ENCODE results near the gene TRAPPC2L. TPM values are rescaled to one million over a fixed set of nuclear protein-coding genes. Genes with fewer than 3 reads are reported as not detected.

TRAPPC2L gene
- total RNA-seq, 1 experiment from 2014 or later: 82.0 TPM

DNA sequence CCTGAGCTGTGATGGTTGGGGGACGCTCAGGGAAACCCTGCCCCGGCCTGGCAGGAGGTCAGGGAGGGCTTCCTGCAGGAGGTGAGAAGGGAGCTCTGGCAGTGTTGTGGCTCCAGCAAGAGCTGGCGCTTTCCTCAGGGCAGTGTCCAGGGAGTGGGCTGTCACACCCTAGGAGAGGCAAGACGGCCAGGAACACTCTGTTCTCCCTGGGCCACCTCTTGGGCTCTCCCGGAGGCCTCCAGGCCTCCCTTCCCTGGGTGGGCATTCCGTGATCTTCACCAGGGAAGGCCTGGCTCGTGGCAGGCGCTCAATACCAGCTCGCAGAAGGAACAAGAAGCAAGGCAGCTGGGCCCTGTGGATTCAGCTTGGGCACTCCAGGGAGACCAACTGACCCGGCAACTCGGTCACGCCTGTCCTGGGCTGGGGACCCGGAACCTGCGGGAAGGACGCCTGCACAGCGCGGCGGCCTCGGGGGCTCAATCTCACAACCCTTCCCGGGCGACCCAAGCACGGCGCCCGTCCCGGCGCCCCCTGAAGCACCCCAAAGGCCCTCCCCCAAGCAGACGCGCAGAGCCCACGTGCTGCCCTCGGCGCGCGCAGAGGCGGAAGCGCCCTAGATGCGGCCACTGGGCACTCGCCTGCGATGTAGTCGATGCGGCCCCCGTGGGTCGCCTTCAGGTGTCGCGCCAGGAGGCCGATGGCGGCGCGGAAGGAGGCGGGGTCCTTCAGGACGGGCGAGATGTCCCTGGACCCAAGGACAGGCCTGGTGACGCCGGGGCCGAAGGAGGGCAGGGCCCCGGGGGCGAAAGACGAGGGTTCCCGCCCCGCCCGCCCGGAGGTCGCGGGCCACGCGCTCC is 45.8 kb upstream of the TRAPPC2L start (continued):
- TF ChIP-seq, protein P1, sequence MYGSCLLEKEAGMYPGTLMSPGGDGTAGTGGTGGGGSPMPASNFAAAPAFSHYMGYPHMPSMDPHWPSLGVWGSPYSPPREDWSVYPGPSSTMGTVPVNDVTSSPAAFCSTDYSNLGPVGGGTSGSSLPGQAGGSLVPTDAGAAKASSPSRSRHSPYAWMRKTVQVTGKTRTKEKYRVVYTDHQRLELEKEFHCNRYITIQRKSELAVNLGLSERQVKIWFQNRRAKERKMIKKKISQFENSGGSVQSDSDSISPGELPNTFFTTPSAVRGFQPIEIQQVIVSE (CRISPR knock-in tag; IDR thresholded peaks at IDR 0.05; ENCODE audit: borderline replicate concordance): no peak
- no peak for TF ChIP-seq ZNF416 (CRISPR knock-in tag; IDR thresholded peaks at IDR 0.05)
- peak; percentile 87; the same call in 1 of the 2 replicates for TF ChIP-seq JUN (CRISPR knock-in tag; IDR thresholded peaks at IDR 0.05)
- TF ChIP-seq GABPB1 (CRISPR knock-in tag; IDR thresholded peaks at IDR 0.05): no peak; the same call in 1 of the 2 replicates
- TF ChIP-seq ZNF121 (CRISPR knock-in tag; IDR thresholded peaks at IDR 0.05): no peak
- TF ChIP-seq RELA (CRISPR knock-in tag; IDR thresholded peaks at IDR 0.05; ENCODE audit: borderline replicate concordance): no peak; the same call in 1 of the 2 replicates
- TF ChIP-seq, protein P2, sequence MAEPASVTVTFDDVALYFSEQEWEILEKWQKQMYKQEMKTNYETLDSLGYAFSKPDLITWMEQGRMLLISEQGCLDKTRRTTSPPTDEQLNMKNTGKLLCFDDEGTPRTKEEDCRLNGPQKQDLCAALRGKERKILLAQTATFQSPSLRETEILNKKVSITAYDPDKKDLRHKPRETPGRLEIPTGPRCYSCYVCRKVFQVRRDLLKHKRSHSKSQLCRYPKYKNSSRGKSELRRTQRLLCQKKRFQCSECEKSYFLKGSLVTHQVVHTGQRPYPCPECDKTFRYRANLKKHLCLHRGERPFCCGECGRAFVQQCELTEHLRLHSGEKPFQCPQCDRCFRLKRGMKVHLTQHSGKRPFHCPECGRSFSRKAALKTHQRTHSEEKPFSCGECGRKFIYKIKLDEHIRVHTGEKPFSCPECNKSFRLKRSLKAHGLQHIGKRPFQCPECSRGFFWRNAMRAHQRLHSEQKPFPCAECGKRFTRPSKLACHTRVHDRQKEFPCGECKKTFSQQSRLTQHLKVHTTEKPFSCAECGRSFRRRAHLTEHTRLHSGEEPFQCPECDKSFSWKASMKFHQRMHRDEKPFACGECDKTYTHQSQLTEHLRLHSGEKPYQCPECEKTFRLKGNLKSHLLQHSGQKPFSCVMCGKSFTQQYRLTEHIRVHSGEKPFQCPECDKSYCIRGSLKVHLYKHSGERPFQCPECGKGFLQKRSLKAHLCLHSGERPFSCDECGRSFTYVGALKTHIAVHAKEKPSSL (CRISPR knock-in tag; conservative IDR thresholded peaks at IDR 0.05): no peak
- TF ChIP-seq TEAD4 (CRISPR knock-in tag; IDR thresholded peaks at IDR 0.05): no peak; the same call in 1 of the 2 replicates
- 0 out of 2 replicates have a peak, but pooled peaks have one; percentile 20 for TF ChIP-seq ATF1 (CRISPR knock-in tag; IDR thresholded peaks at IDR 0.05)
- no peak for TF ChIP-seq EMX1 (CRISPR knock-in tag; IDR thresholded peaks at IDR 0.05)
- TF ChIP-seq HMGA2 (CRISPR knock-in tag; IDR thresholded peaks at IDR 0.05): no peak
- TF ChIP-seq, protein P3, sequence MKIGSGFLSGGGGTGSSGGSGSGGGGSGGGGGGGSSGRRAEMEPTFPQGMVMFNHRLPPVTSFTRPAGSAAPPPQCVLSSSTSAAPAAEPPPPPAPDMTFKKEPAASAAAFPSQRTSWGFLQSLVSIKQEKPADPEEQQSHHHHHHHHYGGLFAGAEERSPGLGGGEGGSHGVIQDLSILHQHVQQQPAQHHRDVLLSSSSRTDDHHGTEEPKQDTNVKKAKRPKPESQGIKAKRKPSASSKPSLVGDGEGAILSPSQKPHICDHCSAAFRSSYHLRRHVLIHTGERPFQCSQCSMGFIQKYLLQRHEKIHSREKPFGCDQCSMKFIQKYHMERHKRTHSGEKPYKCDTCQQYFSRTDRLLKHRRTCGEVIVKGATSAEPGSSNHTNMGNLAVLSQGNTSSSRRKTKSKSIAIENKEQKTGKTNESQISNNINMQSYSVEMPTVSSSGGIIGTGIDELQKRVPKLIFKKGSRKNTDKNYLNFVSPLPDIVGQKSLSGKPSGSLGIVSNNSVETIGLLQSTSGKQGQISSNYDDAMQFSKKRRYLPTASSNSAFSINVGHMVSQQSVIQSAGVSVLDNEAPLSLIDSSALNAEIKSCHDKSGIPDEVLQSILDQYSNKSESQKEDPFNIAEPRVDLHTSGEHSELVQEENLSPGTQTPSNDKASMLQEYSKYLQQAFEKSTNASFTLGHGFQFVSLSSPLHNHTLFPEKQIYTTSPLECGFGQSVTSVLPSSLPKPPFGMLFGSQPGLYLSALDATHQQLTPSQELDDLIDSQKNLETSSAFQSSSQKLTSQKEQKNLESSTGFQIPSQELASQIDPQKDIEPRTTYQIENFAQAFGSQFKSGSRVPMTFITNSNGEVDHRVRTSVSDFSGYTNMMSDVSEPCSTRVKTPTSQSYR (CRISPR knock-in tag; IDR thresholded peaks at IDR 0.05): no peak
- TF ChIP-seq ZNF219 (CRISPR knock-in tag; IDR thresholded peaks at IDR 0.05; ENCODE audit: borderline replicate concordance): peak; percentile 62; the same call in 1 of the 2 replicates
- peak; percentile 52; the same call in 1 of the 2 replicates for TF ChIP-seq NFATC4 (CRISPR knock-in tag; IDR thresholded peaks at IDR 0.05)
- TF ChIP-seq, protein P4, sequence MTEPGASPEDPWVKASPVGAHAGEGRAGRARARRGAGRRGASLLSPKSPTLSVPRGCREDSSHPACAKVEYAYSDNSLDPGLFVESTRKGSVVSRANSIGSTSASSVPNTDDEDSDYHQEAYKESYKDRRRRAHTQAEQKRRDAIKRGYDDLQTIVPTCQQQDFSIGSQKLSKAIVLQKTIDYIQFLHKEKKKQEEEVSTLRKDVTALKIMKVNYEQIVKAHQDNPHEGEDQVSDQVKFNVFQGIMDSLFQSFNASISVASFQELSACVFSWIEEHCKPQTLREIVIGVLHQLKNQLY (CRISPR knock-in tag; IDR thresholded peaks at IDR 0.05): no peak
- TF ChIP-seq SOX15 (CRISPR knock-in tag; IDR thresholded peaks at IDR 0.05): no peak
- TF ChIP-seq, protein P5, sequence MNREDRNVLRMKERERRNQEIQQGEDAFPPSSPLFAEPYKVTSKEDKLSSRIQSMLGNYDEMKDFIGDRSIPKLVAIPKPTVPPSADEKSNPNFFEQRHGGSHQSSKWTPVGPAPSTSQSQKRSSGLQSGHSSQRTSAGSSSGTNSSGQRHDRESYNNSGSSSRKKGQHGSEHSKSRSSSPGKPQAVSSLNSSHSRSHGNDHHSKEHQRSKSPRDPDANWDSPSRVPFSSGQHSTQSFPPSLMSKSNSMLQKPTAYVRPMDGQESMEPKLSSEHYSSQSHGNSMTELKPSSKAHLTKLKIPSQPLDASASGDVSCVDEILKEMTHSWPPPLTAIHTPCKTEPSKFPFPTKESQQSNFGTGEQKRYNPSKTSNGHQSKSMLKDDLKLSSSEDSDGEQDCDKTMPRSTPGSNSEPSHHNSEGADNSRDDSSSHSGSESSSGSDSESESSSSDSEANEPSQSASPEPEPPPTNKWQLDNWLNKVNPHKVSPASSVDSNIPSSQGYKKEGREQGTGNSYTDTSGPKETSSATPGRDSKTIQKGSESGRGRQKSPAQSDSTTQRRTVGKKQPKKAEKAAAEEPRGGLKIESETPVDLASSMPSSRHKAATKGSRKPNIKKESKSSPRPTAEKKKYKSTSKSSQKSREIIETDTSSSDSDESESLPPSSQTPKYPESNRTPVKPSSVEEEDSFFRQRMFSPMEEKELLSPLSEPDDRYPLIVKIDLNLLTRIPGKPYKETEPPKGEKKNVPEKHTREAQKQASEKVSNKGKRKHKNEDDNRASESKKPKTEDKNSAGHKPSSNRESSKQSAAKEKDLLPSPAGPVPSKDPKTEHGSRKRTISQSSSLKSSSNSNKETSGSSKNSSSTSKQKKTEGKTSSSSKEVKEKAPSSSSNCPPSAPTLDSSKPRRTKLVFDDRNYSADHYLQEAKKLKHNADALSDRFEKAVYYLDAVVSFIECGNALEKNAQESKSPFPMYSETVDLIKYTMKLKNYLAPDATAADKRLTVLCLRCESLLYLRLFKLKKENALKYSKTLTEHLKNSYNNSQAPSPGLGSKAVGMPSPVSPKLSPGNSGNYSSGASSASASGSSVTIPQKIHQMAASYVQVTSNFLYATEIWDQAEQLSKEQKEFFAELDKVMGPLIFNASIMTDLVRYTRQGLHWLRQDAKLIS (CRISPR knock-in tag; IDR thresholded peaks at IDR 0.05; ENCODE audit: borderline replicate concordance): no peak
- TF ChIP-seq, protein P6, sequence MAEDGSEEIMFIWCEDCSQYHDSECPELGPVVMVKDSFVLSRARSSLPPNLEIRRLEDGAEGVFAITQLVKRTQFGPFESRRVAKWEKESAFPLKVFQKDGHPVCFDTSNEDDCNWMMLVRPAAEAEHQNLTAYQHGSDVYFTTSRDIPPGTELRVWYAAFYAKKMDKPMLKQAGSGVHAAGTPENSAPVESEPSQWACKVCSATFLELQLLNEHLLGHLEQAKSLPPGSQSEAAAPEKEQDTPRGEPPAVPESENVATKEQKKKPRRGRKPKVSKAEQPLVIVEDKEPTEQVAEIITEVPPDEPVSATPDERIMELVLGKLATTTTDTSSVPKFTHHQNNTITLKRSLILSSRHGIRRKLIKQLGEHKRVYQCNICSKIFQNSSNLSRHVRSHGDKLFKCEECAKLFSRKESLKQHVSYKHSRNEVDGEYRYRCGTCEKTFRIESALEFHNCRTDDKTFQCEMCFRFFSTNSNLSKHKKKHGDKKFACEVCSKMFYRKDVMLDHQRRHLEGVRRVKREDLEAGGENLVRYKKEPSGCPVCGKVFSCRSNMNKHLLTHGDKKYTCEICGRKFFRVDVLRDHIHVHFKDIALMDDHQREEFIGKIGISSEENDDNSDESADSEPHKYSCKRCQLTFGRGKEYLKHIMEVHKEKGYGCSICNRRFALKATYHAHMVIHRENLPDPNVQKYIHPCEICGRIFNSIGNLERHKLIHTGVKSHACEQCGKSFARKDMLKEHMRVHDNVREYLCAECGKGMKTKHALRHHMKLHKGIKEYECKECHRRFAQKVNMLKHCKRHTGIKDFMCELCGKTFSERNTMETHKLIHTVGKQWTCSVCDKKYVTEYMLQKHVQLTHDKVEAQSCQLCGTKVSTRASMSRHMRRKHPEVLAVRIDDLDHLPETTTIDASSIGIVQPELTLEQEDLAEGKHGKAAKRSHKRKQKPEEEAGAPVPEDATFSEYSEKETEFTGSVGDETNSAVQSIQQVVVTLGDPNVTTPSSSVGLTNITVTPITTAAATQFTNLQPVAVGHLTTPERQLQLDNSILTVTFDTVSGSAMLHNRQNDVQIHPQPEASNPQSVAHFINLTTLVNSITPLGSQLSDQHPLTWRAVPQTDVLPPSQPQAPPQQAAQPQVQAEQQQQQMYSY (CRISPR knock-in tag; IDR thresholded peaks at IDR 0.05): no peak
- TF ChIP-seq NFE2L1 (CRISPR knock-in tag; IDR thresholded peaks at IDR 0.05): no peak
- 0 out of 2 replicates have a peak, but pooled peaks have one; percentile 64 for TF ChIP-seq SMAD3 (CRISPR knock-in tag; IDR thresholded peaks at IDR 0.05; ENCODE audit: borderline replicate concordance)
- 0 out of 2 replicates have a peak, but pooled peaks have one; percentile 11 for TF ChIP-seq SMAD4 (CRISPR knock-in tag; IDR thresholded peaks at IDR 0.05)
- TF ChIP-seq ESRRA (CRISPR knock-in tag; IDR thresholded peaks at IDR 0.05; ENCODE audit: borderline replicate concordance): no peak
- TF ChIP-seq ZNF232 (CRISPR knock-in tag; IDR thresholded peaks at IDR 0.05): peak; percentile 56; the same call in 1 of the 2 replicates
- TF ChIP-seq GTF2I (CRISPR knock-in tag; conservative IDR thresholded peaks at IDR 0.05): no peak

All from WTC11 (cell line).